Spinal cord (tissue), 10 donors: ENCODE data around the gene C10orf105. TPM values are rescaled to one million over a fixed set of nuclear protein-coding genes. Genes with fewer than 3 reads are reported as not detected.

Experiments
- DNase-seq, 6 donors: peaks; one replicate each; pipeline versions ENCODE4 v3.0.0 to v3.0.0-alpha.2; 2013 to 2015; ENCODE audit warnings: low spot score in 6 of 6, low read depth in 4 of 6
- H3K27ac ChIP-seq: one replicate; pipeline ENCODE4 v1.5.1; 2013; ENCODE audit warnings: low read depth, low read length, control low read depth
- H3K27me3 ChIP-seq: one replicate; pipeline ENCODE4 v1.6.1; 2013; ENCODE audit warnings: low read length; ENCODE audit not compliant: control insufficient read depth, insufficient read depth
- H3K36me3 ChIP-seq: one replicate; pipeline ENCODE4 v1.6.1; 2013; ENCODE audit warnings: low read length; ENCODE audit not compliant: control insufficient read depth, insufficient read depth
- H3K4me1 ChIP-seq: one replicate; pipeline ENCODE4 v1.6.1; 2013; ENCODE audit warnings: low read length; ENCODE audit not compliant: control insufficient read depth, insufficient read depth
- H3K4me3 ChIP-seq: one replicate; pipeline ENCODE4 v1.5.1; 2013; ENCODE audit warnings: low read depth, low read length, control low read depth
- H3K9me3 ChIP-seq: one replicate; pipeline ENCODE4 v1.6.1; 2013; ENCODE audit warnings: low read length; ENCODE audit not compliant: control insufficient read depth, insufficient read depth
- WGBS: methylation state at CpG from one replicate; pipeline ENCODE4 v1.1.5; 2013; ENCODE audit warnings: missing lambda C conversion rate; ENCODE audit not compliant: insufficient coverage; 5-methylcytosine and 5-hydroxymethylcytosine counted together
- polyA plus RNA-seq, 2 donors: library from polyadenylated mRNA; unstranded; fragments of 120-200 nt; gene quantifications; one replicate each; pipeline ENCODE4 v1.2.1, GENCODE V29; 2013; ENCODE audit not compliant: insufficient read length in 2 of 2
- total RNA-seq, 2 donors: library from RNA; depleted of rRNA in 1 of 2; stranded (reverse); fragments of 120-200 nt in 1 of 2; fragments of >200 nt in 1 of 2; gene quantifications; one replicate each; pipeline versions ENCODE4 v1.2.3 to v1.2.4, GENCODE V29; 2013 to 2014
- donor health status: healthy.

The C10orf105 gene
- total and polyA plus RNA-seq, 4 donors = 0.99 to 13.9 (median 6.4) TPM

- H3K9me3 ChIP-seq = no peaks in the 10 kb centered on the region
- DNase-seq = no peak
- H3K4me3 ChIP-seq = no peak overlapping the region
- no peaks in the 10 kb centered on the region for H3K27me3 ChIP-seq
- H3K4me1 ChIP-seq = peaks cover 11% of the 10 kb centered on the region
- no peak overlapping the region for H3K27ac ChIP-seq
- 84% methylated on average over 11 of the region's 14 CpGs for WGBS
- H3K36me3 ChIP-seq = peaks cover 11% of the 10 kb centered on the region
Observed at GRCh38 chr10:71695502-71696476, 23.8 kb downstream of the C10orf105 start.

- DNase-seq = no peak
- WGBS = 89% methylated on average over 5 of the region's 10 CpGs
- no peaks in the 10 kb centered on the region for H3K27me3 ChIP-seq
- no peak overlapping the region for H3K27ac ChIP-seq
- H3K9me3 ChIP-seq = no peaks in the 10 kb centered on the region
- peaks cover 11% of the 10 kb centered on the region for H3K4me1 ChIP-seq
- peaks cover 15% of the 10 kb centered on the region for H3K36me3 ChIP-seq
- H3K4me3 ChIP-seq = no peak overlapping the region
Observed at GRCh38 chr10:71694567-71694968, 25.0 kb downstream of the C10orf105 start.

- DNase-seq = no peak
- Histone ChIP-seq H3K4me1 (peaks cover 14% of the 10 kb centered on the region), H3K27me3 (no peaks in the 10 kb centered on the region), H3K36me3 (peaks cover 15% of the 10 kb centered on the region), H3K9me3 (no peaks in the 10 kb centered on the region), H3K4me3 (no peak overlapping the region), H3K27ac (no peak overlapping the region)
- 76% methylated on average over 18 of the region's 18 CpGs for WGBS
Observed at GRCh38 chr10:71694039-71694501, 25.5 kb downstream of the C10orf105 start.

GRCh38 chr10:71693377-71693776 lies 26.2 kb downstream of the C10orf105 start:
- no peak overlapping the region for H3K4me3 ChIP-seq
- DNase-seq = no peak
- whole genome bisulfite sequencing = no CpG with 5 or more reads among the region's 5 CpGs
- H3K4me1 ChIP-seq = peaks cover 14% of the 10 kb centered on the region
- no peak overlapping the region for H3K27ac ChIP-seq
- no peaks in the 10 kb centered on the region for H3K27me3 ChIP-seq
- H3K36me3 ChIP-seq = peaks cover 15% of the 10 kb centered on the region
- H3K9me3 ChIP-seq = no peaks in the 10 kb centered on the region

GRCh38 chr10:71692598-71693306 lies 26.8 kb downstream of the C10orf105 start:
- Histone ChIP-seq H3K27me3 (no peaks in the 10 kb centered on the region), H3K4me1 (peaks cover 14% of the 10 kb centered on the region), H3K36me3 (peaks cover 15% of the 10 kb centered on the region), H3K4me3 (no peak overlapping the region), H3K9me3 (no peaks in the 10 kb centered on the region), H3K27ac (no peak overlapping the region)
- peak in 1 of 6 donors; percentile 35 for DNase-seq
- WGBS = 58% methylated on average over 3 of the region's 7 CpGs

GRCh38 chr10:71691405-71691804 lies 28.2 kb downstream of the C10orf105 start:
- Histone ChIP-seq H3K27ac (no peak overlapping the region), H3K4me1 (peaks cover 23% of the 10 kb centered on the region), H3K36me3 (peaks cover 15% of the 10 kb centered on the region), H3K9me3 (no peaks in the 10 kb centered on the region), H3K27me3 (no peaks in the 10 kb centered on the region), H3K4me3 (no peak overlapping the region)
- WGBS = no CpG with 5 or more reads among the region's 2 CpGs
- DNase-seq = no peak

GRCh38 chr10:71690094-71690720 lies 29.4 kb downstream of the C10orf105 start:
- no peak for DNase-seq
- H3K36me3 ChIP-seq = peaks cover 7% of the 10 kb centered on the region
- H3K27ac ChIP-seq = no peak overlapping the region
- no peak overlapping the region for H3K4me3 ChIP-seq
- peaks cover 31% of the 10 kb centered on the region for H3K4me1 ChIP-seq
- no peaks in the 10 kb centered on the region for H3K9me3 ChIP-seq
- no peaks in the 10 kb centered on the region for H3K27me3 ChIP-seq
- WGBS = 89% methylated on average over 10 of the region's 13 CpGs

- Histone ChIP-seq H3K4me1 (peaks cover 31% of the 10 kb centered on the region), H3K27ac (no peak overlapping the region), H3K4me3 (no peak overlapping the region), H3K36me3 (peaks cover 3% of the 10 kb centered on the region), H3K9me3 (no peaks in the 10 kb centered on the region), H3K27me3 (no peaks in the 10 kb centered on the region)
- no peak for DNase-seq
- WGBS = 94% methylated on average over 3 of the region's 3 CpGs
Observed at GRCh38 chr10:71688256-71688655, 31.3 kb downstream of the C10orf105 start.

GRCh38 chr10:71687480-71687879 lies 32.1 kb downstream of the C10orf105 start:
- Histone ChIP-seq H3K27ac (no peak overlapping the region), H3K27me3 (no peaks in the 10 kb centered on the region), H3K4me1 (peaks cover 34% of the 10 kb centered on the region), H3K9me3 (no peaks in the 10 kb centered on the region), H3K36me3 (peaks cover 3% of the 10 kb centered on the region), H3K4me3 (no peak overlapping the region)
- no peak for DNase-seq
- 82% methylated on average over 9 of the region's 9 CpGs for WGBS
